ENCODE measurements around the gene GLI3.

The GLI3 gene

GRCh38 chr7:42012313-42012712, 224.7 kb downstream of the GLI3 start:
- H3K27ac ChIP-seq: no peak overlapping the region
- DNase-seq: no peak
- H3K4me3 ChIP-seq (ENCODE audit: low read depth, low read length): no peak overlapping the region
- no peaks in the 10 kb centered on the region for H3K27me3 ChIP-seq (replicated peaks)
- H3K36me3 ChIP-seq (replicated peaks): no peaks in the 10 kb centered on the region
- TF ChIP-seq CTCF (IDR thresholded peaks at IDR 0.05; ENCODE audit: low read depth, low read length, missing control alignments): no peak
- in situ Hi-C loops (cut with HindIII; ENCODE audit: low pct_ligation_motif_present, low sequenced_read_pairs): no loop called here

- no peaks in the 10 kb centered on the region for H3K27me3 ChIP-seq (replicated peaks)
- in situ Hi-C loops (cut with HindIII; ENCODE audit: low pct_ligation_motif_present, low sequenced_read_pairs): no loop called here
- no peak for TF ChIP-seq CTCF (IDR thresholded peaks at IDR 0.05; ENCODE audit: low read depth, low read length, missing control alignments)
Measured at GRCh38 chr7:42011846-42012245, 225.2 kb downstream of the GLI3 start.

GRCh38 chr7:42010751-42011150, 226.3 kb downstream of the GLI3 start:
- in situ Hi-C loops (cut with HindIII; ENCODE audit: low pct_ligation_motif_present, low sequenced_read_pairs): no loop called here
- TF ChIP-seq CTCF (IDR thresholded peaks at IDR 0.05; ENCODE audit: low read depth, low read length, missing control alignments): no peak
- no peaks in the 10 kb centered on the region for H3K36me3 ChIP-seq (replicated peaks)
- no peaks in the 10 kb centered on the region for H3K27me3 ChIP-seq (replicated peaks)
- no peak overlapping the region for H3K27ac ChIP-seq
- H3K4me3 ChIP-seq (ENCODE audit: low read depth, low read length): no peak overlapping the region
- no peak for DNase-seq

More at GRCh38 chr7:42011846-42012245, 225.2 kb downstream of the GLI3 start:
- Histone ChIP-seq H3K4me3 (ENCODE audit: low read depth, low read length) (no peak overlapping the region), H3K36me3 (replicated peaks) (no peaks in the 10 kb centered on the region), H3K27ac (no peak overlapping the region)
- DNase-seq: no peak

GRCh38 chr7:42006801-42007513, 230.1 kb downstream of the GLI3 start:
- no peak for DNase-seq
- Histone ChIP-seq H3K4me3 (ENCODE audit: low read depth, low read length) (no peak overlapping the region), H3K27ac (no peak overlapping the region), H3K27me3 (replicated peaks) (no peaks in the 10 kb centered on the region), H3K36me3 (replicated peaks) (no peaks in the 10 kb centered on the region)
- no peak for TF ChIP-seq CTCF (IDR thresholded peaks at IDR 0.05; ENCODE audit: low read depth, low read length, missing control alignments)
- in situ Hi-C loops (cut with HindIII; ENCODE audit: low pct_ligation_motif_present, low sequenced_read_pairs): no loop called here

GRCh38 chr7:42002654-42003053, 234.4 kb downstream of the GLI3 start:
- DNase-seq: no peak
- no peak overlapping the region for H3K27ac ChIP-seq
- TF ChIP-seq CTCF (IDR thresholded peaks at IDR 0.05; ENCODE audit: low read depth, low read length, missing control alignments): no peak
- H3K36me3 ChIP-seq (replicated peaks): no peaks in the 10 kb centered on the region
- no peaks in the 10 kb centered on the region for H3K27me3 ChIP-seq (replicated peaks)
- in situ Hi-C loops (cut with HindIII; ENCODE audit: low pct_ligation_motif_present, low sequenced_read_pairs): no loop called here
- no peak overlapping the region for H3K4me3 ChIP-seq (ENCODE audit: low read depth, low read length)

All from brain microvascular endothelial cell (primary cell).